Astrocyte (in vitro differentiated cells and primary cell): Measurements from ENCODE around the gene PLCH1. TPM values are rescaled to one million over a fixed set of nuclear protein-coding genes. Genes with fewer than 3 reads are reported as not detected.

ENCODE experiments used
- DNase-seq: peaks from one replicate; pipeline ENCODE4 v3.0.0-alpha.2; 2010; ENCODE audit warnings: low read depth
- FAIRE-seq: peaks from 2 replicates; lab custom pipeline; 2011; peaks lifted over from hg19 to GRCh38; lab: Jason Lieb, UNC
- H2AFZ ChIP-seq: 2 replicates; pipeline ENCODE4 v1.6.0; 2012; ENCODE audit warnings: low read depth, low read length, inconsistent platforms
- H3K27ac ChIP-seq: 2 replicates; pipeline ENCODE4 v1.5.1; 2011; ENCODE audit warnings: low read depth, low read length, inconsistent platforms
- H3K27me3 ChIP-seq: 2 replicates; pipeline ENCODE4 v1.6.0; 2011; ENCODE audit warnings: low read length, inconsistent platforms; ENCODE audit not compliant: insufficient read depth
- H3K36me3 ChIP-seq: 2 replicates; pipeline ENCODE4 v1.5.1; 2011; ENCODE audit warnings: low read length, inconsistent platforms; ENCODE audit not compliant: insufficient read depth
- H3K4me1 ChIP-seq: 2 replicates; pipeline ENCODE4 v1.5.1; 2011; ENCODE audit warnings: low read length, inconsistent platforms; ENCODE audit not compliant: insufficient read depth
- H3K4me2 ChIP-seq: 2 replicates; pipeline ENCODE4 v1.6.0; 2012; ENCODE audit warnings: low read length, inconsistent platforms
- H3K4me3 ChIP-seq: 2 replicates; pipeline ENCODE4 v1.5.1; 2011; ENCODE audit warnings: low read depth, mild to moderate bottlenecking, low read length, inconsistent platforms; ENCODE audit not compliant: insufficient read depth
- H3K79me2 ChIP-seq: 2 replicates; pipeline ENCODE4 v1.6.0; 2012; ENCODE audit warnings: mild to moderate bottlenecking, low read length, inconsistent platforms; ENCODE audit not compliant: insufficient read depth
- H3K9ac ChIP-seq: 2 replicates; pipeline ENCODE4 v1.6.0; 2012; ENCODE audit warnings: mild to moderate bottlenecking, low read length, inconsistent platforms
- H3K9me3 ChIP-seq: 2 replicates; pipeline ENCODE4 v1.5.1; 2012; ENCODE audit warnings: low read depth, mild to moderate bottlenecking, low read length, inconsistent platforms; ENCODE audit not compliant: insufficient read depth
- H4K20me1 ChIP-seq: 2 replicates; pipeline ENCODE4 v1.6.0; 2012; ENCODE audit warnings: low read length, inconsistent platforms; ENCODE audit not compliant: insufficient read depth
- H3K27ac Mint-ChIP-seq: one replicate; pipeline ENCODE4 v1.8.0; 2021; ENCODE audit warnings: mild to moderate bottlenecking, mixed read lengths; ENCODE audit not compliant: unreplicated experiment
- H3K27me3 Mint-ChIP-seq: one replicate; pipeline ENCODE4 v1.8.0; 2021; ENCODE audit warnings: low read depth, mixed read lengths; ENCODE audit not compliant: unreplicated experiment
- H3K36me3 Mint-ChIP-seq: one replicate; pipeline ENCODE4 v1.8.0; 2021; ENCODE audit warnings: low read depth, mixed read lengths; ENCODE audit not compliant: unreplicated experiment
- H3K4me1 Mint-ChIP-seq: one replicate; pipeline ENCODE4 v1.8.0; 2021; ENCODE audit warnings: low read depth, mixed read lengths; ENCODE audit not compliant: unreplicated experiment
- H3K4me3 Mint-ChIP-seq: one replicate; pipeline ENCODE4 v1.8.0; 2021; ENCODE audit warnings: mild to moderate bottlenecking, moderate library complexity, mixed read lengths; ENCODE audit not compliant: unreplicated experiment
- H3K9me3 Mint-ChIP-seq: one replicate; pipeline ENCODE4 v1.8.0; 2021; ENCODE audit warnings: mild to moderate bottlenecking, mixed read lengths; ENCODE audit not compliant: unreplicated experiment
- EZH2 ChIP-seq: IDR thresholded peaks from 2 replicates; pipeline ENCODE4 v1.6.1; 2012; ENCODE audit warnings: mild to moderate bottlenecking, low read length, inconsistent platforms; ENCODE audit not compliant: insufficient read depth
- total RNA-seq: library from RNA; stranded (reverse); gene quantifications from 2 replicates; pipeline ENCODE4 v1.2.1, GENCODE V29; 2021
- TF ChIP-seq, protein P1 (sequence below): IDR thresholded peaks from 2 replicates; pipeline ENCODE4 v1.5.1; 2011; ENCODE audit warnings: low read depth, mild to moderate bottlenecking, inconsistent platforms, low read length, moderate library complexity; ENCODE audit not compliant: insufficient read depth

PLCH1 gene
- total RNA-seq, 1 donor from 2014 or later: 1.2 TPM

DNA sequence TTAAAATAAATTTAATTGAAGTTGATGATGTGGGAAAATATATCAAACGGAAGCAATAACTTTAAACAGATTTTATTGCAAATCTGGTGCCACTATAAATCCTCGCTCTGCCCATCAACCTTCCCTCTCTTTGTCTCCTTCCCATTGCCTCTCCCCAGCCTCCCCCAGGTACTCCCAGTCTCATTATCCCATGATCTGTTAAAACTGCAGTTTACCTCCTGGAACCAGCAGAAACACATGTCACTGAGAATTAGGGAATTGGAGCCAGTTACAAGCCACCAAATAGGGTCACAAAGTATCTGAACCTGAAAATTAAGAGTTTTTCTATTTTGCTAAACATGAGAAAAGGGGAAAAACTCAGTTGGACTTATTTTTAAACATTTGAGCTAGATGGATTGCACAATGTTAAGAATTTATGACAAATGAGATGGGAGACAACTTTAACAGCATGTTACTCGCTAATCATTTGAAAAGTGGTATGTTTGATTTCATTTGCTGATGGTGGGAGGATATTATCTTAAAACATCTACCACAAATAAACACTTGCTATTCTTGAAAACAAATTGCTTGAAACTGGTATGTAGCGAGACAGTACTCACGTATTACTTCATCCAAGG lies 2.4 kb downstream of the PLCH1 start:
- no peaks in the 10 kb centered on the region for H3K9me3 ChIP-seq
- H3K4me1 ChIP-seq: peaks cover 8% of the 10 kb centered on the region
- peaks cover 27% of the 10 kb centered on the region for H3K27me3 ChIP-seq
- no peaks in the 10 kb centered on the region for H4K20me1 ChIP-seq
- no peak overlapping the region for H2AFZ ChIP-seq
- H3K4me1 Mint-ChIP-seq: peaks cover 4% of the 10 kb centered on the region
- H3K4me3 ChIP-seq: no peak overlapping the region
- no peak overlapping the region for H3K27ac Mint-ChIP-seq
- TF ChIP-seq, protein P1, sequence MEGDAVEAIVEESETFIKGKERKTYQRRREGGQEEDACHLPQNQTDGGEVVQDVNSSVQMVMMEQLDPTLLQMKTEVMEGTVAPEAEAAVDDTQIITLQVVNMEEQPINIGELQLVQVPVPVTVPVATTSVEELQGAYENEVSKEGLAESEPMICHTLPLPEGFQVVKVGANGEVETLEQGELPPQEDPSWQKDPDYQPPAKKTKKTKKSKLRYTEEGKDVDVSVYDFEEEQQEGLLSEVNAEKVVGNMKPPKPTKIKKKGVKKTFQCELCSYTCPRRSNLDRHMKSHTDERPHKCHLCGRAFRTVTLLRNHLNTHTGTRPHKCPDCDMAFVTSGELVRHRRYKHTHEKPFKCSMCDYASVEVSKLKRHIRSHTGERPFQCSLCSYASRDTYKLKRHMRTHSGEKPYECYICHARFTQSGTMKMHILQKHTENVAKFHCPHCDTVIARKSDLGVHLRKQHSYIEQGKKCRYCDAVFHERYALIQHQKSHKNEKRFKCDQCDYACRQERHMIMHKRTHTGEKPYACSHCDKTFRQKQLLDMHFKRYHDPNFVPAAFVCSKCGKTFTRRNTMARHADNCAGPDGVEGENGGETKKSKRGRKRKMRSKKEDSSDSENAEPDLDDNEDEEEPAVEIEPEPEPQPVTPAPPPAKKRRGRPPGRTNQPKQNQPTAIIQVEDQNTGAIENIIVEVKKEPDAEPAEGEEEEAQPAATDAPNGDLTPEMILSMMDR: no peak
- TF ChIP-seq EZH2: no peak
- no peak for DNase-seq
- H3K27ac ChIP-seq: no peak overlapping the region
- no peaks in the 10 kb centered on the region for H3K36me3 ChIP-seq
- FAIRE-seq: no peak
- no peak overlapping the region for H3K4me2 ChIP-seq
- peak overlapping the region; percentile 50 for H3K4me3 Mint-ChIP-seq
- H3K9me3 Mint-ChIP-seq: no peaks in the 10 kb centered on the region
- no peaks in the 10 kb centered on the region for H3K36me3 Mint-ChIP-seq
- H3K9ac ChIP-seq: no peak overlapping the region
- H3K27me3 Mint-ChIP-seq: peaks cover 15% of the 10 kb centered on the region
- H3K79me2 ChIP-seq: no peaks in the 10 kb centered on the region

DNA sequence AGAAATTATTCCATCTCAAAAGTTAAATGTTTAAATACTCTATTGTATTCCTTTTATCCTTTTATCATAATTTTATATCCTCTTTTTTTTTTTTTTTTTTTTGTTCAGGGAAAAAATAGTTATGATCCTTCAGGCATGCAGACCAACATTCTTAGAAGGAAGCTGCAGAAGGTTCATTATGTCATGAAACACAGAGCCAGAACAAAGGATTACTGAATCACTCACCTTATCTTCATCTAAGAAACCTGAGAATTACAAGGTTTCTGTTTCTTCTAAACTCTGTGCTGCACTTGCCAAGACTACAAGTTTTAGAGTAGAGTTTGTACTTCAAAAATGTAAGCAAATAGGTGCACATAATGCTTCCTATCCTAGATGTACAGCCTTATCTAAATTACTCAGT lies 3.3 kb downstream of the PLCH1 start:
- H3K27me3 Mint-ChIP-seq: peaks cover 15% of the 10 kb centered on the region

DNA sequence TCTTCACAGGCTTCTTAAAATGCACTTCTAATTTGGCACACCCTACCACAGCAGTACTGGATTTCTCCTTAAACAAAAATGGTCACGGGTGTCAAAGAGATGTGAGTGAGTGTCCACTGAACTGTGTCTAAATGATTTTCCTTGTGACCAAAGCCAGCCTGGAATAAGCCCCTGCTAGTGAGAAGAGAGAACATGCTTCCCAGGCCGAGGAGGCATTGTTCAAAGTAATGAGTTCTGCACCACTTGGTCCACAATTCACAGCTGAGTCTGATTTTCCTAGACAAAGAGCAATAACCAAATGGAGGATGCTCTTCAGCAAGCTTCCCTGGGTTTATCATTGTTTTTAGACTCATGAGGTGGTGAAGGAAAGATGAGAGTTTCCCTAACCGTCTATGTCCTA lies 3.8 kb downstream of the PLCH1 start:
- peaks cover 13% of the 10 kb centered on the region for H3K27me3 Mint-ChIP-seq
- H3K36me3 Mint-ChIP-seq: no peaks in the 10 kb centered on the region
- no peak for TF ChIP-seq EZH2
- TF ChIP-seq, protein P1: no peak
- H3K79me2 ChIP-seq: no peaks in the 10 kb centered on the region
- no peaks in the 10 kb centered on the region for H3K9me3 Mint-ChIP-seq
- no peak overlapping the region for H3K4me3 ChIP-seq
- no peaks in the 10 kb centered on the region for H4K20me1 ChIP-seq
- no peaks in the 10 kb centered on the region for H3K9me3 ChIP-seq
- H3K4me1 Mint-ChIP-seq: peaks cover 4% of the 10 kb centered on the region
- H2AFZ ChIP-seq: no peak overlapping the region
- H3K4me3 Mint-ChIP-seq: no peak overlapping the region
- no peak overlapping the region for H3K27ac ChIP-seq
- no peak overlapping the region for H3K4me2 ChIP-seq
- no peak for FAIRE-seq
- H3K27ac Mint-ChIP-seq: no peak overlapping the region
- H3K4me1 ChIP-seq: peaks cover 8% of the 10 kb centered on the region
- no peaks in the 10 kb centered on the region for H3K36me3 ChIP-seq
- peaks cover 26% of the 10 kb centered on the region for H3K27me3 ChIP-seq
- no peak for DNase-seq
- no peak overlapping the region for H3K9ac ChIP-seq

More for the DNA sequence above, 3.3 kb downstream of the PLCH1 start:
- no peak for FAIRE-seq
- Histone ChIP-seq H3K27ac (no peak overlapping the region), H3K4me1 (peaks cover 8% of the 10 kb centered on the region), H3K36me3 (no peaks in the 10 kb centered on the region), H3K79me2 (no peaks in the 10 kb centered on the region), H3K27me3 (peaks cover 27% of the 10 kb centered on the region), H3K4me3 (no peak overlapping the region), H4K20me1 (no peaks in the 10 kb centered on the region), H3K9me3 (no peaks in the 10 kb centered on the region), H2AFZ (no peak overlapping the region), H3K9ac (no peak overlapping the region), H3K4me2 (no peak overlapping the region)
- Mint-ChIP-seq H3K4me1 (peaks cover 4% of the 10 kb centered on the region), H3K27ac (no peak overlapping the region), H3K9me3 (no peaks in the 10 kb centered on the region), H3K4me3 (no peak overlapping the region), H3K36me3 (no peaks in the 10 kb centered on the region)
- DNase-seq: no peak
- TF ChIP-seq EZH2: no peak
- TF ChIP-seq, protein P1: no peak
